Hepatocyte (in vitro differentiated cells): ENCODE measurements around the gene SUPT7L. TPM values are rescaled to one million over a fixed set of nuclear protein-coding genes. Genes with fewer than 3 reads are reported as not detected.

Experiments
- DNase-seq: peaks from one replicate; pipeline ENCODE4 v3.0.0-alpha.2; 2016; ENCODE audit warnings: low spot score
- H2AFZ ChIP-seq: fragments of 200-600 bp; sonication (generic); 2 replicates; pipeline ENCODE4 v1.6.0; 2016; ENCODE audit warnings: antibody characterized with exemption, mild to moderate bottlenecking
- H3K27ac ChIP-seq: fragments of 200-600 bp; sonication (generic); 2 replicates; pipeline ENCODE4 v1.5.1; 2016; ENCODE audit warnings: mild to moderate bottlenecking
- H3K27me3 ChIP-seq: fragments of 200-600 bp; sonication (generic); 2 replicates; pipeline ENCODE4 v1.6.1; 2016
- H3K36me3 ChIP-seq: fragments of 200-600 bp; sonication (generic); replicated peaks from 2 replicates; pipeline ENCODE4 v1.5.1; 2016; ENCODE audit warnings: low read depth; ENCODE audit not compliant: insufficient read depth
- H3K4me1 ChIP-seq: fragments of 200-600 bp; sonication (generic); 2 replicates; pipeline ENCODE4 v1.5.1; 2016; ENCODE audit warnings: mild to moderate bottlenecking, moderate library complexity; ENCODE audit not compliant: insufficient read depth
- H3K4me2 ChIP-seq: fragments of 200-600 bp; sonication (generic); 2 replicates; pipeline ENCODE4 v1.6.0; 2016
- H3K4me3 ChIP-seq: fragments of 200-600 bp; sonication (generic); 2 replicates; pipeline ENCODE4 v1.5.1; 2016; ENCODE audit warnings: mild to moderate bottlenecking
- H3K79me2 ChIP-seq: fragments of 200-600 bp; sonication (generic); 2 replicates; pipeline ENCODE4 v1.6.0; 2017; ENCODE audit warnings: mild to moderate bottlenecking
- H3K9me2 ChIP-seq: fragments of 200-600 bp; sonication (generic); replicated peaks from 2 replicates; pipeline ENCODE4 v1.6.0; 2017; ENCODE audit warnings: mild to moderate bottlenecking; ENCODE audit not compliant: insufficient read depth
- H3K9me3 ChIP-seq: fragments of 200-600 bp; sonication (generic); 2 replicates; pipeline ENCODE4 v1.5.1; 2016; ENCODE audit warnings: low read depth, mild to moderate bottlenecking
- H4K20me1 ChIP-seq: fragments of 200-600 bp; sonication (generic); 2 replicates; pipeline ENCODE4 v1.6.0; 2016; ENCODE audit warnings: mild to moderate bottlenecking; ENCODE audit not compliant: insufficient read depth, poor library complexity, severe bottlenecking
- EZH2 ChIP-seq: fragments of 200-600 bp; sonication (generic); IDR thresholded peaks from 2 replicates; pipeline ENCODE4 v1.6.1; 2016; ENCODE audit warnings: antibody characterized with exemption, mild to moderate bottlenecking, borderline replicate concordance
- EZH2phosphoT487 ChIP-seq: fragments of 200-600 bp; sonication (generic); IDR thresholded peaks from one replicate; pipeline ENCODE4 v1.6.1; 2018; ENCODE audit warnings: antibody characterized with exemption, mild to moderate bottlenecking, low read depth, moderate library complexity; ENCODE audit not compliant: unreplicated experiment, severe bottlenecking
- WGBS: methylation state at CpG from one replicate; pipeline ENCODE4 v1.1.6; 2016; ENCODE audit warnings: low lambda C conversion rate; ENCODE audit errors: missing lambda C conversion rate; 5-methylcytosine and 5-hydroxymethylcytosine counted together
- polyA plus RNA-seq: library from polyadenylated mRNA; unstranded; fragments of >200 nt; fragmentation: Nextera tagmentation; extraction: Ambion mirVana; gene quantifications from 2 replicates; pipeline ENCODE4 v1.2.1, GENCODE V29; 2016
- total RNA-seq: library from RNA; depleted of rRNA; stranded (reverse); fragments of >200 nt; gene quantifications from 2 replicates; pipeline ENCODE4 v1.2.3, GENCODE V29; 2014
- TF ChIP-seq, protein P1 (sequence below): fragments of 200-600 bp; sonication (generic); IDR thresholded peaks from 2 replicates; pipeline ENCODE4 v1.5.1; 2016; ENCODE audit warnings: antibody characterized with exemption, mild to moderate bottlenecking; ENCODE audit not compliant: poor library complexity

Gene SUPT7L
- total and polyA plus RNA-seq, 2 experiments from 2014 or later = 27.3 to 43.3 TPM

DNA sequence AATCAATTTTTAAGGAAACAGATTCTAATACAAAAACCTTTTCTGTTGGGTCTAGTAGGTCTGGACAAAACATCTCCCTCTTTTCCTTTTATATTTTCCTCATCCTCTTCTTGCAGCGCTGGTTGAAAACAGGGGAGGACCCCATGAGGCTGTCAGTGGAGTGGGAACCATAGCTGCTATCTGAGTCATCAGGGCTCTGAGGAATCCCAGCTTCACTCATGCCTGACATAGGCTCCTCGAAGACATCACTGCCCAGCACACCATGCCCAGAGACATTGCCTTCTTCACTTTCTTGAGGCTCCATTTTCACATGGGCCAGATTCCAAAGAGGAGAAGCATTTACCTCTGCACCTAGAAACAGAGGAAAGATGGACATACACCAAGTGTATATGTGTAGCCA lies 10.0 kb downstream of the SUPT7L start:
- no peak overlapping the region for H3K4me2 ChIP-seq
- WGBS = 93% methylated on average over 2 of the region's 2 CpGs
- no peaks in the 10 kb centered on the region for H3K27me3 ChIP-seq
- H3K9me3 ChIP-seq = no peaks in the 10 kb centered on the region
- H3K9me2 ChIP-seq = no peaks in the 10 kb centered on the region
- H3K27ac ChIP-seq = no peak overlapping the region
- H4K20me1 ChIP-seq = no peaks in the 10 kb centered on the region
- no peak for TF ChIP-seq EZH2
- TF ChIP-seq, protein P1, sequence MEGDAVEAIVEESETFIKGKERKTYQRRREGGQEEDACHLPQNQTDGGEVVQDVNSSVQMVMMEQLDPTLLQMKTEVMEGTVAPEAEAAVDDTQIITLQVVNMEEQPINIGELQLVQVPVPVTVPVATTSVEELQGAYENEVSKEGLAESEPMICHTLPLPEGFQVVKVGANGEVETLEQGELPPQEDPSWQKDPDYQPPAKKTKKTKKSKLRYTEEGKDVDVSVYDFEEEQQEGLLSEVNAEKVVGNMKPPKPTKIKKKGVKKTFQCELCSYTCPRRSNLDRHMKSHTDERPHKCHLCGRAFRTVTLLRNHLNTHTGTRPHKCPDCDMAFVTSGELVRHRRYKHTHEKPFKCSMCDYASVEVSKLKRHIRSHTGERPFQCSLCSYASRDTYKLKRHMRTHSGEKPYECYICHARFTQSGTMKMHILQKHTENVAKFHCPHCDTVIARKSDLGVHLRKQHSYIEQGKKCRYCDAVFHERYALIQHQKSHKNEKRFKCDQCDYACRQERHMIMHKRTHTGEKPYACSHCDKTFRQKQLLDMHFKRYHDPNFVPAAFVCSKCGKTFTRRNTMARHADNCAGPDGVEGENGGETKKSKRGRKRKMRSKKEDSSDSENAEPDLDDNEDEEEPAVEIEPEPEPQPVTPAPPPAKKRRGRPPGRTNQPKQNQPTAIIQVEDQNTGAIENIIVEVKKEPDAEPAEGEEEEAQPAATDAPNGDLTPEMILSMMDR = no peak
- TF ChIP-seq EZH2phosphoT487 = no peak
- H3K4me3 ChIP-seq = no peak overlapping the region
- no peaks in the 10 kb centered on the region for H3K36me3 ChIP-seq
- no peaks in the 10 kb centered on the region for H3K4me1 ChIP-seq
- no peak for DNase-seq
- H3K79me2 ChIP-seq = no peaks in the 10 kb centered on the region
- H2AFZ ChIP-seq = no peak overlapping the region

DNA sequence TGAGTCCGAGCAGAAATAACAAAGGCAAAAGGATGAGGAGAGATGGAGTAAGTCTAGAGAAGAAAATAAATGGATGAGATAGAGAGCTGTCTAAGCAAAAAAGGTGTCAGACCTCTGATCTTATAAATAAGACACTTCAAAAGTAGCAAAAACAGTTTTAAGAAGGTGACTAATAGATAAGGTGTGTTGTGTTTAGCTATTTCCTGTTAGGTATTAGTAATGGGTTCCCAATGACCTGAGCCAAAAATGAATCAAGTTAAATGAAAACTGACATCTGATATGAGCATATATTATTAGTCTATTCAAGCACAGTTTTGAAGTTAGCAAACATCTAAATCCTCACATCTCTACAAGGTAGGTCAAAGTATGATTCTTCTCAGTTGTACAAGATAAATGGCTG lies 10.6 kb downstream of the SUPT7L start:
- H3K27me3 ChIP-seq = no peaks in the 10 kb centered on the region
- no peak overlapping the region for H3K4me2 ChIP-seq
- TF ChIP-seq, protein P1 = no peak
- no peak for TF ChIP-seq EZH2
- no peak for TF ChIP-seq EZH2phosphoT487
- no peaks in the 10 kb centered on the region for H3K4me1 ChIP-seq
- no peaks in the 10 kb centered on the region for H3K9me3 ChIP-seq
- no peaks in the 10 kb centered on the region for H3K36me3 ChIP-seq
- no peaks in the 10 kb centered on the region for H3K9me2 ChIP-seq
- DNase-seq = no peak
- no peak overlapping the region for H3K27ac ChIP-seq
- H2AFZ ChIP-seq = no peak overlapping the region
- H4K20me1 ChIP-seq = no peaks in the 10 kb centered on the region
- WGBS = 100% methylated on average over 1 of the region's 1 CpG
- no peaks in the 10 kb centered on the region for H3K79me2 ChIP-seq
- H3K4me3 ChIP-seq = no peak overlapping the region

DNA sequence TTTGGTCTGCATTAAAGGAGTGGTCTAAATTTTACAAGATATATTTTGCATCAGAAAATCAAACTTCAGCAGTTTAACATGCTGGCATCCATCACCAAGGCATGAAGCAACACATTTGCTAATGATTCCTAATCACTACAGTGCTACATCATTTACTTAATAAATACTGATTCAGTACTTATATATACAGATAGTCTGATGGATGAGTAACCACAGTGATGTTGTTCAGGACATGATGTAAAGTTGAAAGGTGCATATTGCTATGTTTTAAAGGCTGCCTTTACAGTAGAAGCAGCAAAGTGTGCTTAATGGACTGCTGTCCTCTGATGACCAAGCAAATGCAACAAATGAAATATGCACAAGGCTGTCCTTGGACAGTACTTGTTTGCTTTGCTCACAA lies 11.1 kb downstream of the SUPT7L start:
- TF ChIP-seq EZH2phosphoT487 (no peak), EZH2 (no peak)
- TF ChIP-seq, protein P1 = no peak
- H3K9me3 ChIP-seq = no peaks in the 10 kb centered on the region
- H3K27me3 ChIP-seq = no peaks in the 10 kb centered on the region
- no peak overlapping the region for H2AFZ ChIP-seq
- H3K4me1 ChIP-seq = no peaks in the 10 kb centered on the region
- no peak overlapping the region for H3K4me3 ChIP-seq
- no peaks in the 10 kb centered on the region for H3K79me2 ChIP-seq
- H4K20me1 ChIP-seq = no peaks in the 10 kb centered on the region
- H3K27ac ChIP-seq = no peak overlapping the region
- no peaks in the 10 kb centered on the region for H3K9me2 ChIP-seq
- H3K36me3 ChIP-seq = no peaks in the 10 kb centered on the region
- H3K4me2 ChIP-seq = no peak overlapping the region
- DNase-seq = no peak

DNA sequence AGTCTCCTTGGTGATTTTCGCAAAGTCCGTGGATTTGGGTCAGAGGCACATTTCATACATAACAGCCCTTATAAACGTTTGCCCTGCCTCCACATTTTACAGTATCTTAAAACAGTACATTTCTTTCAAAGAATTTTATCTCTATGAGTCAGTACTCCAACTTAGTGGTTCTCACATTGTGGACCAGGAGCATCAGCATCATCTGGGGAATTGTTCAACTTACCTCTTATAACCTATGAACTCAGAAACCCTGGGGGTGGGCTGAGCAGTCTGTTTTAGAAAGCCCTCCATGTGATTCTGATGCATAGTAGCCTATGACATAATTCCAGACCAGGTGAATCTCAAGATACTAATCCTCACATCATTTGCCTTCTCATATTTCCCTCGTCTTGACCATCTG lies 12.4 kb downstream of the SUPT7L start:
- Histone ChIP-seq H3K27ac (no peak overlapping the region), H3K27me3 (no peaks in the 10 kb centered on the region), H3K79me2 (no peaks in the 10 kb centered on the region), H3K4me1 (no peaks in the 10 kb centered on the region), H2AFZ (no peak overlapping the region), H3K36me3 (no peaks in the 10 kb centered on the region), H3K9me3 (no peaks in the 10 kb centered on the region), H4K20me1 (no peaks in the 10 kb centered on the region), H3K4me2 (no peak overlapping the region), H3K9me2 (no peaks in the 10 kb centered on the region), H3K4me3 (no peak overlapping the region)
- 82% methylated on average over 4 of the region's 4 CpGs for WGBS
- TF ChIP-seq, protein P1 = no peak
- TF ChIP-seq EZH2 (no peak), EZH2phosphoT487 (no peak)
- DNase-seq = no peak
